HUES6 (cell line): Measurements from ENCODE around the gene CDC37L1.
"Not testable (repeated sequence)": the region's sequence is repeated elsewhere in the genome, so short reads cannot be mapped to it uniquely, and the experiment has no call there.

ENCODE experiments used
- H3K27ac ChIP-seq: 2 replicates; pipeline ENCODE4 v1.7.0; 2013; ENCODE audit warnings: low read depth, mild to moderate bottlenecking, low read length, inconsistent platforms
- H3K27me3 ChIP-seq: 2 replicates; pipeline ENCODE4 v1.6.1; 2013; ENCODE audit warnings: low read length; ENCODE audit not compliant: control insufficient read depth, insufficient read depth
- H3K36me3 ChIP-seq: 2 replicates; pipeline ENCODE4 v1.6.1; 2013; ENCODE audit warnings: low read length; ENCODE audit not compliant: control insufficient read depth, insufficient read depth
- H3K4me1 ChIP-seq: 2 replicates; pipeline ENCODE4 v1.6.1; 2013; ENCODE audit warnings: low read length; ENCODE audit not compliant: control insufficient read depth, insufficient read depth
- H3K4me3 ChIP-seq: 2 replicates; pipeline ENCODE4 v1.5.1; 2013; ENCODE audit warnings: low read depth, low read length
- H3K9ac ChIP-seq: one replicate; pipeline ENCODE4 v1.6.1; 2013; ENCODE audit warnings: mild to moderate bottlenecking, low read length
- H3K9me3 ChIP-seq: 2 replicates; pipeline ENCODE4 v1.6.1; 2013; ENCODE audit warnings: low read depth, low read length; ENCODE audit not compliant: control insufficient read depth, insufficient read depth

The CDC37L1 gene

GRCh38 chr9:4679268-4680172 lies at the start of gene CDC37L1:
Gene CDC37L1, plus strand, starts transcription at chr9:4679569. Its CDS starts 199 bp downstream, at chr9:4679768.
- peak within 1 kb of the TSS; percentile 79 for H3K4me3 ChIP-seq

DNA sequence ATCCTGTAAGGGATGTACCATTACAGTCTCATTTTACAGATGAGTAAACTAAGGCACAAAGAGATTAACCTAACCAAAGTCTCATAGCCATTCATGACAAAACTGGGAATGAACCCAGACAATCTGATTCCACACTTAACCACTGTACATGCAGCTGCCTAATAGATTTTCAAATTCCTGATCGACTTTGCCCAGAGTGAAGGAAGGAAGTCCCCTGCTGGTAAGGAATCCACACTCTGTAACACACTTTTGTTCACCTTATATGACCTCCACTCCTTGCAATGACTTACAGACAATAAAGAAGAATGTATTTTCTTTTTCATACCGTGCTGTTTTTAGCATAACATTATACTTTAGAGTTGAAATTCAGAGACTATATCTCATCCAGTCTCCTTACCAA lies 48.5 kb upstream of the CDC37L1 start:
- Histone ChIP-seq H3K9me3 (no peaks in the 10 kb centered on the region), H3K4me1 (peaks cover 8% of the 10 kb centered on the region), H3K27ac (no peak overlapping the region), H3K27me3 (no peaks in the 10 kb centered on the region), H3K9ac (no peak overlapping the region), H3K36me3 (no peaks in the 10 kb centered on the region), H3K4me3 (no peak overlapping the region)

More at GRCh38 chr9:4679268-4680172, at the start of gene CDC37L1:
- Histone ChIP-seq H3K27ac (peak within 1 kb of the TSS; percentile 84), H3K9me3 (no peaks in the 10 kb centered on the region), H3K9ac (peak within 1 kb of the TSS; percentile 82), H3K36me3 (no peaks in the 10 kb centered on the region), H3K27me3 (no peaks in the 10 kb centered on the region), H3K4me1 (peaks cover 16% of the 10 kb centered on the region)

GRCh38 chr9:4638968-4639367 lies 40.4 kb upstream of the CDC37L1 start:
- H3K4me3 ChIP-seq = no peak overlapping the region
- no peaks in the 10 kb centered on the region for H3K36me3 ChIP-seq
- no peak overlapping the region for H3K27ac ChIP-seq
- no peaks in the 10 kb centered on the region for H3K27me3 ChIP-seq
- peaks cover 5% of the 10 kb centered on the region; the same call in 1 of the 2 replicates for H3K4me1 ChIP-seq
- no peaks in the 10 kb centered on the region for H3K9me3 ChIP-seq
- H3K9ac ChIP-seq = no peak overlapping the region

- H3K36me3 ChIP-seq = no peaks in the 10 kb centered on the region
- H3K4me3 ChIP-seq = no peak overlapping the region
- H3K9me3 ChIP-seq = no peaks in the 10 kb centered on the region
- H3K4me1 ChIP-seq = peaks cover 5% of the 10 kb centered on the region; the same call in 1 of the 2 replicates
- no peak overlapping the region for H3K9ac ChIP-seq
- H3K27ac ChIP-seq = no peak overlapping the region
- H3K27me3 ChIP-seq = no peaks in the 10 kb centered on the region
Observed at GRCh38 chr9:4639420-4639819, 39.9 kb upstream of the CDC37L1 start.

GRCh38 chr9:4640027-4640426 lies 39.3 kb upstream of the CDC37L1 start:
- Histone ChIP-seq H3K9ac (no peak overlapping the region), H3K9me3 (no peaks in the 10 kb centered on the region), H3K4me3 (no peak overlapping the region), H3K36me3 (no peaks in the 10 kb centered on the region), H3K4me1 (peaks cover 5% of the 10 kb centered on the region; the same call in 1 of the 2 replicates), H3K27me3 (no peaks in the 10 kb centered on the region), H3K27ac (no peak overlapping the region)

- Histone ChIP-seq H3K36me3 (no peaks in the 10 kb centered on the region), H3K4me3 (no peak overlapping the region), H3K4me1 (peaks cover 5% of the 10 kb centered on the region; the same call in 1 of the 2 replicates), H3K9me3 (no peaks in the 10 kb centered on the region), H3K9ac (no peak overlapping the region), H3K27me3 (no peaks in the 10 kb centered on the region), H3K27ac (no peak overlapping the region)
Observed at GRCh38 chr9:4642351-4642750, 37.0 kb upstream of the CDC37L1 start.

DNA sequence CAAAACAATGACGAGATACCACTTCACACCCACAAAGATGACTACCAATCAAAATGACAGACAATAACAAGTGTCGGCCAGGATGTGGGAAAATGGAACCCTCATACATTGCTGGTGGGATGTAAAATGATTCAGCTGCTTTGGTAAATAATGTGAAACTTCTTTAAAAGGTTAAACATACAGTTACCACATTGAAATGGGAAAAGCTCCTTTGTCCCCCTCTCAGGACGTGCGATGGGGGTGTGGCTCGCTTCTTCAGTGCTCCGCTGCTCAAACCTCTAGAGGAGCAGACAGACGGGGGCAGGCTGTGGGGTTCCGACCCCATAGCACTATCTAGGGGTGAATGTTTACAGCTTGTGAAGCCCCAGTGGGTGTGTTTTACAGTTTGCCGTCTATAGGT lies 25.3 kb upstream of the CDC37L1 start:
- peaks cover 8% of the 10 kb centered on the region; the same call in 1 of the 2 replicates for H3K4me1 ChIP-seq
- H3K4me3 ChIP-seq = no peak overlapping the region
- H3K9me3 ChIP-seq = no peaks in the 10 kb centered on the region
- no peak overlapping the region for H3K9ac ChIP-seq
- H3K27me3 ChIP-seq = no peaks in the 10 kb centered on the region
- H3K36me3 ChIP-seq = no peaks in the 10 kb centered on the region
- no peak overlapping the region for H3K27ac ChIP-seq

DNA sequence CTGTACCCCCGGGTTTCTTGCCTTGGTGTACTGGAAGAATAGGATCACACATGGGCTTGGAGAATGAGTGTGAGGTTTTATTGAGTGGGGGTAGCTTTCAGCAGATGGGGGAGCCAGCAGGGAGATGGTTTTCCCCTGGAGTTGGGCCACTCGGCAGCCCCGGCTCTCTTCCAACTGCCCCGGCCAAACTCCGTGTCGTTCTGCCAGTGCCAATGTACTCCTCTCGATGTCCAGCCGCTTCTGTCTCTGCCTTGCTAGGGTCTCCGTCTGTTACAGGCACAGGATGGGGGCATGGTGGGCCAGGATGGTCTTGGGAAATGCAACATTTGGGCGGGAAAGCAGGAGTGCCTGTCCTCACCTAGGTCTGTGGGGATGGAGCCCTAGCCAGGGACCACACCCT lies 24.8 kb upstream of the CDC37L1 start:
- H3K4me3 ChIP-seq = no peak overlapping the region
- no peaks in the 10 kb centered on the region for H3K36me3 ChIP-seq
- H3K9ac ChIP-seq = no peak overlapping the region
- peaks cover 8% of the 10 kb centered on the region; the same call in 1 of the 2 replicates for H3K4me1 ChIP-seq
- no peaks in the 10 kb centered on the region for H3K9me3 ChIP-seq
- H3K27me3 ChIP-seq = no peaks in the 10 kb centered on the region
- no peak overlapping the region for H3K27ac ChIP-seq

DNA sequence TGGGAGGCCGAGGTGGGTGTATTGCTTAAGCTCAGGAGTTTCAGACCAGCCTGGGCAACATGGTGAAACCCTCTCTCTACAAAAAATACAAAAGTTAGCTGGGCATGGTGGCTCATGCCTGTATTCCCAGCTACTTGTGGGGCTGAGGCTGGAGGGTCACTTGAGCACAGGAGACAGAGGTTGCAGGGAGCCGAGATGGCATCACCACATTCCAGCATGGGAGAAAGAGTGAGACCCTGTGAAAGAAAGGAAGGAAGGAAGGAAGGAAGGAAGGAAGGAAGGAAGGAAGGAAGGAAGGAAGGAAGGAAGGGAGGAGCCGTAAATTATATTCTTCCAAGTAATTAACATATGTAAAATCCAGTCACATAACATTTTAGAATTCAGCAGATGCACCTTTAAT lies 23.2 kb upstream of the CDC37L1 start:
- H3K36me3 ChIP-seq, H3K4me3 ChIP-seq, H3K9me3 ChIP-seq, H3K27ac ChIP-seq, H3K27me3 ChIP-seq, H3K9ac ChIP-seq, H3K4me1 ChIP-seq: not testable (repeated sequence)

GRCh38 chr9:4656621-4657020 lies 22.7 kb upstream of the CDC37L1 start:
- H3K27me3 ChIP-seq = no peaks in the 10 kb centered on the region
- H3K9ac ChIP-seq = no peak overlapping the region
- no peak overlapping the region for H3K27ac ChIP-seq
- no peaks in the 10 kb centered on the region for H3K9me3 ChIP-seq
- no peaks in the 10 kb centered on the region for H3K36me3 ChIP-seq
- no peak overlapping the region for H3K4me3 ChIP-seq
- peaks cover 8% of the 10 kb centered on the region; the same call in 1 of the 2 replicates for H3K4me1 ChIP-seq

GRCh38 chr9:4657426-4658159 lies 21.8 kb upstream of the CDC37L1 start:
- no peaks in the 10 kb centered on the region for H3K27me3 ChIP-seq
- H3K4me3 ChIP-seq = no peak overlapping the region
- H3K4me1 ChIP-seq = peaks cover 8% of the 10 kb centered on the region; the same call in 1 of the 2 replicates
- no peaks in the 10 kb centered on the region for H3K9me3 ChIP-seq
- H3K36me3 ChIP-seq = no peaks in the 10 kb centered on the region
- H3K27ac ChIP-seq = no peak overlapping the region
- no peak overlapping the region for H3K9ac ChIP-seq
